Karpas-422 (cell line): Measurements from ENCODE around the gene GRIA3. TPM values are rescaled to one million over a fixed set of nuclear protein-coding genes. Genes with fewer than 3 reads are reported as not detected.
"Not testable (repeated sequence)": the region's sequence is repeated elsewhere in the genome, so short reads cannot be mapped to it uniquely, and the experiment has no call there.

Experiments
- DNase-seq: peaks from one replicate; pipeline ENCODE4 v3.0.0-alpha.2; 2015
- H2AFZ ChIP-seq: fragments of 200-600 bp; sonication (generic); 2 replicates; pipeline ENCODE4 v1.6.1; 2014; ENCODE audit warnings: antibody characterized with exemption, low read length, mixed read lengths
- H3K27ac ChIP-seq: fragments of 200-600 bp; sonication (generic); 2 replicates; pipeline ENCODE4 v1.5.1; 2014; ENCODE audit warnings: mild to moderate bottlenecking, low read length, moderate library complexity
- H3K27me3 ChIP-seq: fragments of 200-600 bp; sonication (generic); 2 replicates; pipeline ENCODE4 v1.6.1; 2014; ENCODE audit warnings: low read length, mixed read lengths
- H3K36me3 ChIP-seq: fragments of 200-600 bp; sonication (generic); 2 replicates; pipeline ENCODE4 v1.6.1; 2014; ENCODE audit warnings: low read length, mixed read lengths; ENCODE audit not compliant: insufficient read depth
- H3K4me1 ChIP-seq: fragments of 200-600 bp; sonication (generic); 2 replicates; pipeline ENCODE4 v1.6.1; 2014; ENCODE audit warnings: mild to moderate bottlenecking, low read length, mixed read lengths
- H3K4me2 ChIP-seq: fragments of 200-600 bp; sonication (generic); 2 replicates; pipeline ENCODE4 v1.6.1; 2014; ENCODE audit warnings: low read length, low read depth, mild to moderate bottlenecking; ENCODE audit not compliant: poor library complexity, severe bottlenecking
- H3K4me3 ChIP-seq: fragments of 200-600 bp; sonication (generic); 2 replicates; pipeline ENCODE4 v1.5.1; 2014; ENCODE audit warnings: mild to moderate bottlenecking, antibody characterized with exemption, low read length, mixed read lengths
- H3K79me2 ChIP-seq: fragments of 200-600 bp; sonication (generic); 2 replicates; pipeline ENCODE4 v1.6.1; 2014; ENCODE audit warnings: mild to moderate bottlenecking, low read length, mixed read lengths
- H3K9ac ChIP-seq: fragments of 200-600 bp; sonication (generic); 2 replicates; pipeline ENCODE4 v1.6.0; 2014; ENCODE audit warnings: low read length
- H3K9me2 ChIP-seq: fragments of 200-600 bp; sonication (generic), shearing (Covaris generic); replicated peaks from 2 replicates; pipeline ENCODE4 v1.6.0; 2014; ENCODE audit warnings: mild to moderate bottlenecking, low read length, moderate library complexity; ENCODE audit not compliant: insufficient read depth
- H3K9me3 ChIP-seq: fragments of 300-700, 200-600 bp; sonication (generic); 2 replicates; pipeline ENCODE4 v1.6.1; 2014; ENCODE audit warnings: low read length, mixed read lengths
- H4K20me1 ChIP-seq: fragments of 200-600 bp; sonication (generic); 2 replicates; pipeline ENCODE4 v1.6.1; 2014; ENCODE audit warnings: mild to moderate bottlenecking, antibody characterized with exemption, low read length, low read depth; ENCODE audit not compliant: insufficient read depth
- total RNA-seq: library from RNA; depleted of rRNA; stranded (reverse); fragments of >200 nt; shearing (Covaris generic); gene quantifications from 2 replicates; pipeline ENCODE4 v1.2.3, GENCODE V29; 2014; ENCODE audit warnings: low replicate concordance

The GRIA3 gene
- total RNA-seq, 1 experiment from 2014 or later: not detected

GRCh38 chrX:123489011-123489410 is 304.9 kb downstream of the GRIA3 start:
- Histone ChIP-seq H3K9me3 (no peaks in the 10 kb centered on the region), H3K79me2 (no peaks in the 10 kb centered on the region), H3K9me2 (no peaks in the 10 kb centered on the region), H3K4me1 (no peaks in the 10 kb centered on the region), H3K4me2 (no peak overlapping the region), H2AFZ (no peak overlapping the region), H4K20me1 (no peaks in the 10 kb centered on the region), H3K27ac (no peak overlapping the region), H3K36me3 (no peaks in the 10 kb centered on the region), H3K9ac (no peak overlapping the region), H3K27me3 (no peaks in the 10 kb centered on the region), H3K4me3 (no peak overlapping the region)
- no peak for DNase-seq

- no peaks in the 10 kb centered on the region for H4K20me1 ChIP-seq
- H3K9ac ChIP-seq: no peak overlapping the region
- no peak overlapping the region for H3K4me3 ChIP-seq
- DNase-seq: no peak
- no peaks in the 10 kb centered on the region for H3K27me3 ChIP-seq
- H3K79me2 ChIP-seq: no peaks in the 10 kb centered on the region
- no peak overlapping the region for H2AFZ ChIP-seq
- no peak overlapping the region for H3K4me2 ChIP-seq
- H3K27ac ChIP-seq: no peak overlapping the region
- H3K9me2 ChIP-seq: no peaks in the 10 kb centered on the region
- H3K4me1 ChIP-seq: no peaks in the 10 kb centered on the region
- H3K36me3 ChIP-seq: no peaks in the 10 kb centered on the region
- no peaks in the 10 kb centered on the region for H3K9me3 ChIP-seq
Observed at GRCh38 chrX:123493857-123494256, 309.8 kb downstream of the GRIA3 start.

DNA sequence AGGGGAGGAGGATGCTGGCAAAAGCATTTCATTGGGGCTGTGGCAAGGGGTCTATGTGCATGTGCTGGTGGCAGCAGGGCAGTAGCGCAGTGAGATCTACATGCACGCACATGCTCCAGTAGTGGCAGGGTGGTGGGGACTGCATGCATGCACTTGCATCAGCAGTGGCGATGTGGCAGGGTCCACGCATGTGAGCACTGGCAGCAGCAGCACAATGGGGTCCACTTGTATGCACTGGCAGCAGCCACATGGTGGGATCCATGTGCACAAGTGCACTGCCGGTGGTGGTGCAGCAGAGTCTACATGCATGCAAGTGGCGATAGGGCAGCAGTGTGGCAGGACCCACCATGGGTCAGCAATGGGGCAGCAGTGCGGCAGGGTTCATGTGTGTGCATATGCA is 315.7 kb downstream of the GRIA3 start:
- Histone ChIP-seq H3K4me1 (no peaks in the 10 kb centered on the region), H3K4me2 (no peak overlapping the region), H3K27ac (no peak overlapping the region)

GRCh38 chrX:123504047-123504446 is 320.0 kb downstream of the GRIA3 start:
- Histone ChIP-seq H3K27me3 (no peaks in the 10 kb centered on the region), H3K9ac (no peak overlapping the region), H3K79me2 (no peaks in the 10 kb centered on the region), H3K4me1 (no peaks in the 10 kb centered on the region), H3K9me3 (no peaks in the 10 kb centered on the region; the same call in 1 of the 2 replicates), H3K4me2 (no peak overlapping the region), H2AFZ (no peak overlapping the region), H4K20me1 (no peaks in the 10 kb centered on the region), H3K4me3 (no peak overlapping the region), H3K27ac (no peak overlapping the region), H3K9me2 (no peaks in the 10 kb centered on the region), H3K36me3 (no peaks in the 10 kb centered on the region)
- no peak for DNase-seq

More for the DNA sequence above, 315.7 kb downstream of the GRIA3 start:
- Histone ChIP-seq H3K4me3 (no peak overlapping the region), H3K79me2 (no peaks in the 10 kb centered on the region), H3K36me3 (no peaks in the 10 kb centered on the region), H3K9me3 (no peaks in the 10 kb centered on the region; the same call in 1 of the 2 replicates), H3K27me3 (no peaks in the 10 kb centered on the region), H2AFZ (no peak overlapping the region), H4K20me1 (no peaks in the 10 kb centered on the region), H3K9ac (no peak overlapping the region), H3K9me2 (no peaks in the 10 kb centered on the region)
- DNase-seq: no peak

DNA sequence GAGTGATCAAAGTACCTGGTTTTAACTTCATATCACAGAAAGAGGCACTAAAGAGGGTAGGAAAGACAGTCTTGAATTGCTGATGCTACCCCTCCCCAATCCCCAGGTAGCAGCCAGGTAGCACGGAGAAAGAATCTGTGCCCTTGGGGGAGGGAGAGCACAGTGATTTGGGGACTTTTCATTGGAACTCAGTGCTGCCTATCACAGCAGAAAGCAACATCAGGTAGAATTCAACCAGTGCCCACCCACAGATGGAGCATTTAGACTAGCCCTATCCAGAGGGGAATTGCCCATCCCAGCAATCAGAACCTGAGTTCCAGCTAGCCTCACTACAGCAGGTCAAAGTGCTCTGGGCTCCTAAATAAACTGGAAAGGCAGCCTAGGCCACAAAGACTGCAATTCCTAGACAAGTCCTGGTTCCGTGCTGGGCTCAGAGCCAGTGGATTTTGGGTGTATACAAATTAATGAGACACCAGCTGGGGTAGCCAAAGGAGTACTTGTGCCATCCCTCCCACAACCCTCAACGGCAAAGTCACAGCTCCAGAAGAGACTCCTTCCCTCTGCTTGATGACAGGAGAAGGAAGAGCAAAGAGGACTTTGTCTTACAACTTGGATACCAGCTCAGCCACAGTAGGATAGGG is 320.7 kb downstream of the GRIA3 start:
- Histone ChIP-seq H3K9me3 (no peaks in the 10 kb centered on the region; the same call in 1 of the 2 replicates), H2AFZ (no peak overlapping the region), H3K9ac (no peak overlapping the region), H3K79me2 (no peaks in the 10 kb centered on the region), H4K20me1 (no peaks in the 10 kb centered on the region), H3K27me3 (no peaks in the 10 kb centered on the region), H3K4me1 (no peaks in the 10 kb centered on the region), H3K27ac (no peak overlapping the region), H3K9me2 (no peaks in the 10 kb centered on the region), H3K4me2 (no peak overlapping the region), H3K36me3 (no peaks in the 10 kb centered on the region), H3K4me3 (no peak overlapping the region)
- DNase-seq: no peak

DNA sequence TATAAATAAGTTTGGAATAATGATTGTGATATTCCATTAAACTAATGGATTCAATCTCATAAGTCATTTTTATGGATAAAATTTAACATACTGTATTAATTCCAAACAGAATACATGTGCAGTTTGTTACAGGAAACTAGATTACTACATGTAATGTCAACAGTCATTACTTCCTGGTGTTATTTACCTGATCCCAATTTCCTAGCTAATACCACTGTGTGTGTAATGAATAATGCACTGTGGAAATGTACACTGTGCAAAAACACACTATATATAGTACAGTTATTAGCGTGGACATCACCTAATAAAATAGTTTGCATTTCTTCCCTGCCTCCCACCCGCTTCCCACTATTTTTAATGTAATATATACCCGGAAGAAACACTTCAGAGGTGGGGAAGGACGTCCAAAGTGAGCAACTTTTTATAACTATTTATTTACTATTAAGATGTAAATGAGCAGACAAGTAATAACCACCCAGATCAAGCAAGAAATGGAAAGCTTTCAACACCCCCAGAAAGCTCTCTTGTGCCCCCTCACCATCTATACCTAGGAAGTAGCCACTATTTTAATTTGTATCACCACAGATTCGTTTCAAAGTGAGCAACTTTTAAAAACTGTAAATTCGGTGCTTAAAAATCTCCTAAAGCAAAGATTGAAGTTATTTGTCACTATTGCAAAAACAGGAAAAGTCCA is 329.7 kb downstream of the GRIA3 start:
- peaks cover 12% of the 10 kb centered on the region; the same call in 1 of the 2 replicates for H3K9me3 ChIP-seq
- no peak overlapping the region for H3K4me3 ChIP-seq
- H3K79me2 ChIP-seq: no peaks in the 10 kb centered on the region
- H3K36me3 ChIP-seq: no peaks in the 10 kb centered on the region
- H3K27me3 ChIP-seq: no peaks in the 10 kb centered on the region
- no peaks in the 10 kb centered on the region for H3K4me1 ChIP-seq
- no peak overlapping the region for H3K4me2 ChIP-seq
- DNase-seq: no peak
- no peak overlapping the region for H3K27ac ChIP-seq
- no peak overlapping the region for H3K9ac ChIP-seq
- no peaks in the 10 kb centered on the region for H4K20me1 ChIP-seq
- no peak overlapping the region for H2AFZ ChIP-seq
- H3K9me2 ChIP-seq: no peaks in the 10 kb centered on the region

- H2AFZ ChIP-seq: not testable (repeated sequence)
Observed at GRCh38 chrX:123514279-123514640, 330.2 kb downstream of the GRIA3 start.

GRCh38 chrX:123518791-123519190 is 334.7 kb downstream of the GRIA3 start:
- Histone ChIP-seq H2AFZ (no peak overlapping the region), H3K79me2 (no peaks in the 10 kb centered on the region), H3K36me3 (no peaks in the 10 kb centered on the region), H3K4me2 (no peak overlapping the region), H3K4me1 (no peaks in the 10 kb centered on the region), H3K27me3 (no peaks in the 10 kb centered on the region), H3K9me2 (no peaks in the 10 kb centered on the region), H4K20me1 (no peaks in the 10 kb centered on the region), H3K27ac (no peak overlapping the region), H3K9ac (no peak overlapping the region), H3K4me3 (no peak overlapping the region), H3K9me3 (peaks cover 12% of the 10 kb centered on the region; the same call in 1 of the 2 replicates)
- DNase-seq: no peak

More at GRCh38 chrX:123514279-123514640, 330.2 kb downstream of the GRIA3 start:
- H3K4me3 ChIP-seq, H3K79me2 ChIP-seq, H3K36me3 ChIP-seq, DNase-seq, H3K9ac ChIP-seq, H3K4me1 ChIP-seq, H3K27ac ChIP-seq, H3K9me2 ChIP-seq, H4K20me1 ChIP-seq, H3K27me3 ChIP-seq, H3K4me2 ChIP-seq: not testable (repeated sequence)
- peaks cover 12% of the 10 kb centered on the region; the same call in 1 of the 2 replicates for H3K9me3 ChIP-seq
